ENCODE measurements around the gene STRAP.

Gene STRAP

DNA sequence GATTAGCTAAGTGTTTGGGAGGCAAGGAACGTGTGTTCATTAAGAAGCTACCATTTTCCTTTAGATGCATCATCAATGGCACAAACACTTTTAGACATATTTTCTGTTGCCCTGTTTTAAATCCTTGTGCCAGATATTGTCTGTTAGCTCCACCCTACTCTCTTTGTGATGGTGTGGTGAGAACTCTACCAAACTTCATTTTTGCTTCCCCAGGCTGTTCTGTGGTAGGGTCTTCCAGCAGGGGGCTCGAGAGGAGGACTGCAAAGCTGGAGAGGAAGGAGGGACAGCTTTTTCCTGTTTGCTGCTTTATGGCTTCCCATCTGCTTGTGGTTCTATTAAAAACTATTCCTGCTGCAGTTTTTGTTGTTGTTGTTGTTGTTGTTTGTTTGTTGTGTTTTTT, 23.8 kb upstream of the STRAP start:
- Histone ChIP-seq H2AFZ (ENCODE audit: low read length) (no peak overlapping the region), H3K4me1 (ENCODE audit: insufficient read depth, low read length, severe bottlenecking) (no peaks in the 10 kb centered on the region), H3K9me3 (ENCODE audit: low read length) (no peaks in the 10 kb centered on the region), H3K4me2 (ENCODE audit: low read length) (no peak overlapping the region), H3K36me3 (ENCODE audit: insufficient read depth, low read length) (no peaks in the 10 kb centered on the region), H3K9me2 (ENCODE audit: low read depth, low read length) (no peaks in the 10 kb centered on the region), H4K20me1 (ENCODE audit: insufficient read depth, low read length) (no peaks in the 10 kb centered on the region), H3K79me2 (ENCODE audit: insufficient read depth, low read length) (no peaks in the 10 kb centered on the region), H3F3A (ENCODE audit: insufficient read depth, low read length) (no peaks in the 10 kb centered on the region), H3K27ac (ENCODE audit: low read depth, low read length, poor library complexity, severe bottlenecking) (no peak overlapping the region), H3K4me3 (ENCODE audit: low read depth, low read length, poor library complexity, severe bottlenecking) (no peak overlapping the region), H3K9ac (ENCODE audit: low read length) (no peak overlapping the region), H3K27me3 (ENCODE audit: insufficient read depth, low read length) (no peaks in the 10 kb centered on the region)
- TF ChIP-seq EZH2 (IDR thresholded peaks at IDR 0.05; ENCODE audit: borderline replicate concordance, low read length) (no peak), CTCF (IDR thresholded peaks at IDR 0.05; ENCODE audit: low read length) (peak; percentile 25; the same call in 1 of the 2 replicates)

DNA sequence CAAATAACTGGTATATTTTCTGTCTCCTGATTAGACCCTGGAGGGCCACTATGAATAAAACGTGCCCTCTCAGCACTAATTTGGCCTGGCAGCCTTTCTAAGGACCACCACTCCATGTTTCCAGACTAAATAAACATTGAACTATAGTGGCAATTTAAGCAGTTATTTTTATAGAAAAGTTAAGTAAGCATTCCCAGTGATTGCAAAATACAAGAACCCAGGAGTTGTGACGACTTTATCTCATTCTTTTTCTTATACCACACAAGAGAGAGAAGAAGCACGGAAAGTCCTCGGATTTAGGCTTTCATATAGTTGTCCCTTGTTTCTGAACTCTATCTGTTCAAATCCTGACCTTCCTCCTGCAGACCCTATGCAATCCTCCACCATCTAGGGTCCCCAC, 23.1 kb upstream of the STRAP start:
- Histone ChIP-seq H3K4me3 (ENCODE audit: low read depth, low read length, poor library complexity, severe bottlenecking) (no peak overlapping the region), H3K9ac (ENCODE audit: low read length) (no peak overlapping the region), H3K79me2 (ENCODE audit: insufficient read depth, low read length) (no peaks in the 10 kb centered on the region), H3K4me2 (ENCODE audit: low read length) (no peak overlapping the region), H3K27me3 (ENCODE audit: insufficient read depth, low read length) (no peaks in the 10 kb centered on the region), H3K27ac (ENCODE audit: low read depth, low read length, poor library complexity, severe bottlenecking) (no peak overlapping the region), H3K9me3 (ENCODE audit: low read length) (no peaks in the 10 kb centered on the region), H3K4me1 (ENCODE audit: insufficient read depth, low read length, severe bottlenecking) (no peaks in the 10 kb centered on the region), H3F3A (ENCODE audit: insufficient read depth, low read length) (no peaks in the 10 kb centered on the region), H4K20me1 (ENCODE audit: insufficient read depth, low read length) (no peaks in the 10 kb centered on the region), H2AFZ (ENCODE audit: low read length) (no peak overlapping the region), H3K9me2 (ENCODE audit: low read depth, low read length) (no peaks in the 10 kb centered on the region), H3K36me3 (ENCODE audit: insufficient read depth, low read length) (no peaks in the 10 kb centered on the region)
- no peak for TF ChIP-seq CTCF (IDR thresholded peaks at IDR 0.05; ENCODE audit: low read length)
- TF ChIP-seq EZH2 (IDR thresholded peaks at IDR 0.05; ENCODE audit: borderline replicate concordance, low read length) = no peak

- H3K4me1 ChIP-seq (ENCODE audit: insufficient read depth, low read length, severe bottlenecking) = no peaks in the 10 kb centered on the region
- H3K4me3 ChIP-seq (ENCODE audit: low read depth, low read length, poor library complexity, severe bottlenecking) = no peak overlapping the region
- no peak overlapping the region for H3K4me2 ChIP-seq (ENCODE audit: low read length)
- H3K27ac ChIP-seq (ENCODE audit: low read depth, low read length, poor library complexity, severe bottlenecking) = no peak overlapping the region
- no peaks in the 10 kb centered on the region for H4K20me1 ChIP-seq (ENCODE audit: insufficient read depth, low read length)
- H3K27me3 ChIP-seq (ENCODE audit: insufficient read depth, low read length) = no peaks in the 10 kb centered on the region
- TF ChIP-seq EZH2 (IDR thresholded peaks at IDR 0.05; ENCODE audit: borderline replicate concordance, low read length) = no peak
- no peak for TF ChIP-seq CTCF (IDR thresholded peaks at IDR 0.05; ENCODE audit: low read length)
- no peak overlapping the region for H3K9ac ChIP-seq (ENCODE audit: low read length)
- H3F3A ChIP-seq (ENCODE audit: insufficient read depth, low read length) = no peaks in the 10 kb centered on the region
- H3K9me3 ChIP-seq (ENCODE audit: low read length) = no peaks in the 10 kb centered on the region
- no peaks in the 10 kb centered on the region for H3K36me3 ChIP-seq (ENCODE audit: insufficient read depth, low read length)
- H3K79me2 ChIP-seq (ENCODE audit: insufficient read depth, low read length) = no peaks in the 10 kb centered on the region
- H3K9me2 ChIP-seq (ENCODE audit: low read depth, low read length) = no peaks in the 10 kb centered on the region
- no peak overlapping the region for H2AFZ ChIP-seq (ENCODE audit: low read length)
Measured at GRCh38 chr12:15861404-15861803, 20.8 kb upstream of the STRAP start.
